ENCODE measurements around the gene CDK2. TPM values are rescaled to one million over a fixed set of nuclear protein-coding genes. Genes with fewer than 3 reads are reported as not detected.

Gene CDK2
- total and polyA plus RNA-seq, 2 of the 4 experiments (the other 2 are of a cell fraction): 42.5 to 61.7 TPM

- 1% methylated on average over 23 of the region's 49 CpGs; no CpG with 5 or more reads in 1 of the 2 experiments for WGBS, 2 experiments (ENCODE audit: extremely low coverage in 2 of 2, insufficient read length in 1 of 2)
- TF ChIP-seq CEBPB (IDR thresholded peaks at IDR 0.05; ENCODE audit: low read depth, low read length): no peak
- TF ChIP-seq ELK1 (IDR thresholded peaks at IDR 0.05; ENCODE audit: borderline replicate concordance, low read depth, low read length): no peak
- TF ChIP-seq FOS (IDR thresholded peaks at IDR 0.05; ENCODE audit: low read depth, low read length): no peak
- TF ChIP-seq USF2 (IDR thresholded peaks at IDR 0.05; ENCODE audit: low read depth, low read length): no peak
- no peak for TF ChIP-seq MAZ (IDR thresholded peaks at IDR 0.05; ENCODE audit: borderline replicate concordance, low read depth, low read length)
- TF ChIP-seq BHLHE40 (IDR thresholded peaks at IDR 0.05; ENCODE audit: low read depth, low read length): no peak
- no peak for TF ChIP-seq MAFK (IDR thresholded peaks at IDR 0.05; ENCODE audit: low read depth, low read length)
- TF ChIP-seq POLR2A (IDR thresholded peaks at IDR 0.05; ENCODE audit: low read depth, low read length): no peak
- no peak for TF ChIP-seq CHD1 (IDR thresholded peaks at IDR 0.05; ENCODE audit: low read depth, low read length)
- TF ChIP-seq RFX5 (IDR thresholded peaks at IDR 0.05; ENCODE audit: low read depth, low read length): no peak
- no peak for TF ChIP-seq RAD21 (IDR thresholded peaks at IDR 0.05; ENCODE audit: low read length)
- no peak for TF ChIP-seq MXI1 (IDR thresholded peaks at IDR 0.05; ENCODE audit: borderline replicate concordance, low read depth, low read length)
- no peak for TF ChIP-seq SMC3 (IDR thresholded peaks at IDR 0.05; ENCODE audit: low read depth, low read length)
- TF ChIP-seq RCOR1 (IDR thresholded peaks at IDR 0.05; ENCODE audit: insufficient replicate concordance, low read length): no peak
Observed at GRCh38 chr12:55927588-55928502, 38.8 kb upstream of the CDK2 start, which contains the start of gene PYM1. TSS of gene PYM1 (minus strand) at chr12:55927894. CDS start at chr12:55927761, 133 bp downstream.

More at GRCh38 chr12:55927588-55928502, 38.8 kb upstream of the CDK2 start, which contains the start of gene PYM1:
- H3K14ac ChIP-seq (replicated peaks; ENCODE audit: low read depth, low read length): peak within 1 kb of the TSS; percentile 98
- peak within 1 kb of the TSS; percentile 89 for H2BK5ac ChIP-seq (ENCODE audit: low read depth, low read length, poor library complexity, severe bottlenecking)
- peaks cover 13% of the 10 kb centered on the region for H3K4me1 ChIP-seq (ENCODE audit: control insufficient read depth, insufficient read depth, low read length)
- H3K4me2 ChIP-seq (ENCODE audit: low read depth, low read length): peak within 1 kb of the TSS; percentile 98
- in situ Hi-C loops (cut with MboI; ENCODE audit: low sequenced_read_pairs): loop anchor here (10.0 kb wide), 1 partner anchor 103 kb away; the partner anchor contains the start of gene DNAJC14
- peaks cover 2% of the 10 kb centered on the region; the same call in 1 of the 2 replicates for H3K36me3 ChIP-seq (ENCODE audit: control insufficient read depth, insufficient read depth, low read length)
- peak within 1 kb of the TSS; percentile 94 for H3K27ac ChIP-seq (ENCODE audit: insufficient read depth, low read length)
- H2BK120ac ChIP-seq (ENCODE audit: low read depth, low read length): peak within 1 kb of the TSS; percentile 54
- peak within 1 kb of the TSS; percentile 94 for H4K5ac ChIP-seq (ENCODE audit: low read depth, low read length)
- ChIA-PET POLR2A (ENCODE audit: unreplicated experiment) (interaction anchor here (0.6 to 2.2 kb wide), 4 partner anchors 98 to 199 kb away, joined by 3 to 6 read pairs (median 4); partner anchors contain the start of genes ORMDL2 and SARNP), CTCF (interaction anchor here (1.4 kb wide), 1 partner anchor 9 kb away, joined by 4 read pairs; no protein-coding TSS in a partner anchor)
- H3K23ac ChIP-seq (ENCODE audit: low read depth, low read length): peak within 1 kb of the TSS; percentile 89
- H3K9ac ChIP-seq (ENCODE audit: low read depth, low read length): peak within 1 kb of the TSS; percentile 98
- H2AK5ac ChIP-seq (ENCODE audit: low read depth, low read length): peak within 1 kb of the TSS; percentile 93
- no peaks in the 10 kb centered on the region for H3K27me3 ChIP-seq (ENCODE audit: control insufficient read depth, insufficient read depth, low read length)
- H3K79me1 ChIP-seq (ENCODE audit: low read depth in 1 of 2, low read length in 2 of 2): peaks cover 36 to 67% of the 10 kb centered on the region in 2 experiments
- no peaks in the 10 kb centered on the region for H3K9me3 ChIP-seq (ENCODE audit: control insufficient read depth, insufficient read depth, low read length)
- BruUV-seq (replicated peaks): no TSS peak
- peak within 1 kb of the TSS; percentile 93 for H3K4ac ChIP-seq (ENCODE audit: low read depth, low read length)
- H2AK9ac ChIP-seq (replicated peaks; ENCODE audit: low read depth, low read length, poor library complexity): peak within 1 kb of the TSS; percentile 99
- peaks cover 6% of the 10 kb centered on the region for H3K9me1 ChIP-seq (ENCODE audit: insufficient read depth, low read length)
- peak within 1 kb of the TSS; percentile 91 for H4K91ac ChIP-seq (ENCODE audit: insufficient read depth, low read depth, low read length)
- H4K20me1 ChIP-seq (ENCODE audit: insufficient read depth, low read length): no peaks in the 10 kb centered on the region
- peak within 1 kb of the TSS; percentile 83 for H3K4me3 ChIP-seq (ENCODE audit: insufficient read depth, low read depth, low read length)
- dilution Hi-C loops (cut with HindIII; ENCODE audit: low sequenced_read_pairs, unreplicated experiment): no loop called here
- peak within 1 kb of the TSS; percentile 82 for H3K18ac ChIP-seq (ENCODE audit: low read depth, low read length)
- peak; percentile 50 for DNase-seq
- H4K8ac ChIP-seq (ENCODE audit: low read depth in 2 of 2, low read length in 2 of 2): peak within 1 kb of the TSS; percentile 99 to 100
- H2AFZ ChIP-seq (replicated peaks; ENCODE audit: low read length, poor library complexity): peak within 1 kb of the TSS; percentile 94
- peak within 1 kb of the TSS; percentile 72; the same call in 2 of the 3 replicates for H2BK15ac ChIP-seq (ENCODE audit: low read depth, low read length)
- peak; percentile 26 for ATAC-seq (ENCODE audit: low read depth)
- 0 out of 2 replicates have a peak within 1 kb of the TSS, but pooled peaks have one; percentile 49 for H2BK20ac ChIP-seq (ENCODE audit: low read depth, low read length)
- intact Hi-C loops (cut with micrococcal nuclease): no loop called here
- H3K56ac ChIP-seq (ENCODE audit: extremely low read depth, insufficient read depth, low read length): peak within 1 kb of the TSS; percentile 95
